HK-2 (cell line): ENCODE data around the gene HIPK4.
"Not testable (repeated sequence)": the region's sequence is repeated elsewhere in the genome, so short reads cannot be mapped to it uniquely, and the experiment has no call there.

Experiments
- DNase-seq: peaks from one replicate; pipeline ENCODE4 v3.0.0-alpha.2; 2018; ENCODE audit not compliant: unreplicated experiment

HIPK4 gene, protein sequence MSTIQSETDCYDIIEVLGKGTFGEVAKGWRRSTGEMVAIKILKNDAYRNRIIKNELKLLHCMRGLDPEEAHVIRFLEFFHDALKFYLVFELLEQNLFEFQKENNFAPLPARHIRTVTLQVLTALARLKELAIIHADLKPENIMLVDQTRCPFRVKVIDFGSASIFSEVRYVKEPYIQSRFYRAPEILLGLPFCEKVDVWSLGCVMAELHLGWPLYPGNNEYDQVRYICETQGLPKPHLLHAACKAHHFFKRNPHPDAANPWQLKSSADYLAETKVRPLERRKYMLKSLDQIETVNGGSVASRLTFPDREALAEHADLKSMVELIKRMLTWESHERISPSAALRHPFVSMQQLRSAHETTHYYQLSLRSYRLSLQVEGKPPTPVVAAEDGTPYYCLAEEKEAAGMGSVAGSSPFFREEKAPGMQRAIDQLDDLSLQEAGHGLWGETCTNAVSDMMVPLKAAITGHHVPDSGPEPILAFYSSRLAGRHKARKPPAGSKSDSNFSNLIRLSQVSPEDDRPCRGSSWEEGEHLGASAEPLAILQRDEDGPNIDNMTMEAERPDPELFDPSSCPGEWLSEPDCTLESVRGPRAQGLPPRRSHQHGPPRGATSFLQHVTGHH

DNA sequence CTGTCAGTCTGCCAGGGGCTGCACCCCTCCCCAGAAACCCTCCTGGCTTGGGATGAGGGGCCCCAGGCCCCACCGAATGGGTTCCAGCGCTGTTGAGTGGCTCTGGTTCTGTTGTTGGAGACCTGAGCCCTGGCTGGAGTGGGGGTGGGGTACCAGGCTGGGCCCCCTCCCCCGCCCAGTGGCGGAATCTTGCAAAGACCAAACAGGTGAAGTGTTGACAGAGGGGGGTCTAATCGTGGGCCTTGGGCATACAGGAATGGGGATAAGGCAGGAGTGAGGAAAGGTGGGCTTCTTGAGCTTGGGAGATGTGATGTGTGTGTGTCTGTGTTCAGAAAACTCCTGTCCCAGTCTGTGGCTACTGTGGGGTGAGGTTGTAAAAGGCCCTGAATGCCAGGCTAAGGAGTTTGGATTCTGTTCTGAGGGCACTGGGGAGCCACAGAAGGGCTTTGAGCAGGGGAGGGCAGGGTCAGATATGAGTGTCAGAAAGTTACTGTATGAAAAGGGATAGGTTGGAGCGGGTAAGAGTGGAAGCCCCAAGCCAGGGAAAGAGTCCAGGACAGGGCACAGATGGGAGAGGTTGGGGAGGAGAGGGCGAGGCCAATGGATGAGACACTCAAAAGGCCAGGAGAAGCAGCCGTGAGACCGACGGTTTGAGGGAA is at the start of gene HIPK4:
TSS of gene HIPK4 (minus strand) at position 98 of the 659 bp plus-strand sequence. CDS start 279 bp downstream, outside the sequence.
- DNase-seq: no peak

GRCh38 chr19:40438284-40438683 is 48.3 kb upstream of the HIPK4 start:
- no peak for DNase-seq

DNA sequence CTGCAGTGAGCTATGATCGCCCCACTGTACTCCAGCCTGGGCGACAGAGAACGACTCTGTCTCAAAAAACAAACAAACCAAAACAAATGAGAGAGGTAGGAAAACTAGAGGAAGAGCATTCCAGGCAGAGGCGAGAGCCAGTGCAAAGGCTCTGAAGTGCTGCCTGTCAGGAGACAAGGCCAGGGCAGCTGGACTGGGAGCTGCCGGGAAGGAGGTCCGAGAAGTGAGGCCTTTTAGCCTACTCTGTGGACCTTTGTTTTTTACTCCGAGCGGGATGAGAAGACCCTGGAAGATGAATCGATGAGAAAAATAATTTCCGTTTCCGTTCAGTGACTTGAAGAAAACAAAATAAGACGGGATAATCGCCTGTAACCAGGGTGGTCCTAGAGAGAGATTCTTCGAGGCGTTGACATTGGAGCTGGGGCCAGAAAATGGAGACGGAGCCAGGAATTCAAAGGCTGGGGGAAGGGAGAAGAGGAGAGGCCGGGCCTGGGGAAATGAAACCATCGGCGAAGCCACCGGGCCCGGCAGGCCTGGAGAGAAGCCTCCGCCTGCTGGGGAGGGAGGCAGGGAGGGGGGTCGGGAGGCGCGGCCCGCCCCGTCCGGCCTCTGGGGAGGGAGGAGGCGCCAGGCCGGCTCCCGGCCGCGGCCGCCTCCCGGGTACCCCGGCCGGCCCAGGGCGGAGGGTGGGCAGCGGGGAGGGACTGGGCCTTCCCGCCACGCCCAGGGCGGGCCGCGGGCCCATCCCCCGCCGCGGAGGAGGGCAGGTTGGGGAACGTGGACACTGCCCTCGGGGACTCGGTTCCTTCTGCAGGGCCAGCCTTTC is 43.6 kb upstream of the HIPK4 start:
- peak; percentile 83 for DNase-seq

DNA sequence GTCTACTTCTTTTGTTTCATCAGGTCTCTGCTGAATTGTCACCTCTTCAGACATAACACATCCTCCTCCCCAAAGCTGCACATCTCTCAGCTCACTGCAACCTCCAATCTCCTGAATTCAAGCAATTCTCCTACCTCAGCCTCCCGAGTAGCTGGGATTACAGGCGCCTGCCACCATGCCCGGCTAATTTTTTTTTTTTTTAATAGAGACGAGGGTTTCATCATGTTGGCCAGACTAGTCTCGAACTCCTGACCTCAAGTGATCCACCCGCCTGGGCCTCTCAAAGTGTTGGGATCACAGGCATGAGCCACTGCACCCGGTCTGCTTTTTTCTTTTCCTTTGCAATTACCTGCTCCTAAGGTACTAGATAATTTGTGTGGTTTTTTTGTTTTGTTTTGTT is 42.8 kb upstream of the HIPK4 start:
- DNase-seq: not testable (repeated sequence)

GRCh38 chr19:40431698-40432097 is 41.7 kb upstream of the HIPK4 start:
- DNase-seq: no peak

GRCh38 chr19:40430242-40430641 is 40.3 kb upstream of the HIPK4 start:
- DNase-seq: not testable (repeated sequence)

- not testable (repeated sequence) for DNase-seq
These were observed 38.2 kb upstream of the HIPK4 start for GRCh38 chr19:40428197-40428596.

- peak; percentile 99 for DNase-seq
These were observed 35.7 kb upstream of the HIPK4 start, which contains the start of gene SERTAD1 for GRCh38 chr19:40425450-40426287. Gene SERTAD1 (minus strand): TSS chr19:40425992. CDS start chr19:40423546, 2,446 bp downstream.

GRCh38 chr19:40424637-40425449 is 34.9 kb upstream of the HIPK4 start:
- peak; percentile 30 for DNase-seq

- no peak for DNase-seq
These were observed 34.0 kb upstream of the HIPK4 start for GRCh38 chr19:40423938-40424337.

GRCh38 chr19:40422748-40423566 is 33.0 kb upstream of the HIPK4 start:
- no peak for DNase-seq

DNA sequence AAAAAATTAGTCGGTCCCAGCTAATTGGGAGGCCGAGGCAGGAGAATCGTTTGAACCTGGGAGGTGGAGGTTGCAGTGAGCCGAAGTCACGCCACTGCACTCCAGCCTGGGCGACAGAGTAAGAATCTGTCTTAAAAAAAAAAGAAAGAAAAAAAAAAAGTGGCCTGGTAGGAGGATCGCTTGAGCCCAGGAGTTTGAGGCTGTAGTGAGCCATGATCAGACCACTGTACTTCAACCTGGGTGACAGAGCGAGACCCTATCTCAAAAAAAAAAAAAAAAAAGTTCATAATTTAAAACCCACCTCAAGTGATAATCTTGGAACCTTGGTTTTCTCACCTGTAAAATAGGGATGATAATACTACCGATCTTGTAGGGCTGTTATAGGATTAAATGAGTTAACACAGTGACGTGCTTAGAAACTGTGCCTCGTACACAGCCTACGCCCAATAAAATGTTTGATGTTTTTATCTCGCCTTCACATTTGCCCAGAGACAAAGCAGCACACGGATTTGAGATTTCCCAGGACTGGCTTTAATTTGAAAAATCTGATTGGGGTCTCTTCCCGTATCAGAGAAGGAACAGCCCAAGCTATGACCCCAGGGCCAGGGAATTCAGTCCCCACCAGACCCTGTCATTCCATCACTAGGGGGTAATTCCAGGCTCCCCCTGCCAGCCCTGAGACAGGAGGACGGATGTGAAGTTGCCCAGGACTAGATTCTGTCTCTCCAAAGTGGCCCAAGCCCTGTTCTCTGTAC is 32.2 kb upstream of the HIPK4 start:
- no peak for DNase-seq

- DNase-seq: peak; percentile 93
These were observed 31.1 kb upstream of the HIPK4 start for GRCh38 chr19:40420766-40421765.

DNA sequence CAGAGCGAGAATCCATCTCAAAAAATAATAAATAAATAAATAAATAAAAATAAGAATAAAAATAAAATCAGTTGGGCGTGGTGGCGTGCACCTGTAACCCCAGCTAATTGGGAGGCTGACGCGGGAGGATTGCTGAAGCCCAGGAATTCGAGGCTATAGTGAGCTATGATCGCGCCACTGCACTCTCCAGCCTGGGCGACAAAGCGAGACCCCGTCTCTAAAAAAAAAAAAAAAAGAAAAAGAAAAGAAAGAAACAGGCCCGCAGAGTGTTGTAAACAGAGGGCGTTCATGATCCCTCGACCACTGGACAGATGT is 30.4 kb upstream of the HIPK4 start:
- DNase-seq: no peak

- DNase-seq: no peak
These were observed 29.8 kb upstream of the HIPK4 start for GRCh38 chr19:40419780-40420179.

- no peak for DNase-seq
These were observed 29.2 kb upstream of the HIPK4 start for GRCh38 chr19:40419066-40419612.

DNA sequence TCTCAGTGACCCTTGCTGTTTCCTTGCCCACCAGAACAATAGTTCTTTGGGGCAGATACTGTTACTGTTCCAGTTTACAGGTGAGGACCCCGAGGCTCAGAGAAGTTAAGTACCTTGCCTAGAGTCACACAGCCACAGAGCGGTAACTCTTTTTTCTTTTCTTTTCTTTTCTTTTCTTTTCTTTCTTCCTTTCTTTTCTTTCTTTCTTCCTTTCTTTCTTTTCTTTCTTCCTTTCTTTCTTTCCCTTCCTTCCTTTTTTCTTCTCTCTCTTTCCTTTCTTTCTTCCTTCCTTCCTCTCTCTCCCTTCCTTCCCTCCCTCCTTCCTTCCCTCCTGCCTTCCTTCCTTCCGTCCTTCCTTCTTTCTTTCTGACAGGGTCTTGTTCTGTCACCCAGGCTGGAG is 28.1 kb upstream of the HIPK4 start:
- no peak for DNase-seq
